RWPE2 (cell line): ENCODE data around the gene CHMP4B.
A peak's percentile ranks its signal among the peaks of the same experiment; 100 is the strongest.

Experiments used
- ATAC-seq: fragments of 200-7000 bp; cut with Tn5 transposase; 3 replicates; pipeline ENCODE4 v1.9.1; 2021; ENCODE audit warnings: low read depth
- DNase-seq: peaks from one replicate; pipeline ENCODE4 v3.0.0-alpha.2; 2020; ENCODE audit warnings: low spot score
- H3K27ac ChIP-seq: fragments of 450-650 bp; 2 replicates; pipeline ENCODE4 v1.5.1; 2017; ENCODE audit warnings: mild to moderate bottlenecking; ENCODE audit not compliant: poor library complexity, severe bottlenecking
- H3K27me3 ChIP-seq: fragments of 250-450 bp; sonication (Bioruptor Pico); 2 replicates; pipeline ENCODE4 v1.5.1; 2021; ENCODE audit warnings: mild to moderate bottlenecking, moderate library complexity; ENCODE audit not compliant: insufficient read depth, poor library complexity, severe bottlenecking
- H3K36me3 ChIP-seq: fragments of 250-450 bp; sonication (Bioruptor Pico); 2 replicates; pipeline ENCODE4 v1.5.1; 2020; ENCODE audit warnings: low read depth, mild to moderate bottlenecking, moderate library complexity
- H3K4me1 ChIP-seq: fragments of 250-450 bp; sonication (Bioruptor Pico); 2 replicates; pipeline ENCODE4 v1.5.1; 2021; ENCODE audit warnings: mild to moderate bottlenecking, moderate library complexity; ENCODE audit not compliant: insufficient read depth, poor library complexity, severe bottlenecking
- H3K4me3 ChIP-seq: fragments of 250-450 bp; sonication (Bioruptor Pico); 2 replicates; pipeline ENCODE4 v1.5.1; 2021; ENCODE audit warnings: mild to moderate bottlenecking, moderate library complexity; ENCODE audit not compliant: severe bottlenecking
- H3K9me3 ChIP-seq: fragments of 250-450 bp; sonication (Bioruptor Pico); 2 replicates; pipeline ENCODE4 v1.5.1; 2021; ENCODE audit warnings: mild to moderate bottlenecking, moderate library complexity; ENCODE audit not compliant: severe bottlenecking
- TF ChIP-seq, protein P1 (sequence below): fragments of 450-650 bp; IDR thresholded peaks from one replicate; pipeline ENCODE4 v1.5.1; 2017; ENCODE audit warnings: mild to moderate bottlenecking, moderate library complexity; ENCODE audit not compliant: poor library complexity, severe bottlenecking

The CHMP4B gene

DNA sequence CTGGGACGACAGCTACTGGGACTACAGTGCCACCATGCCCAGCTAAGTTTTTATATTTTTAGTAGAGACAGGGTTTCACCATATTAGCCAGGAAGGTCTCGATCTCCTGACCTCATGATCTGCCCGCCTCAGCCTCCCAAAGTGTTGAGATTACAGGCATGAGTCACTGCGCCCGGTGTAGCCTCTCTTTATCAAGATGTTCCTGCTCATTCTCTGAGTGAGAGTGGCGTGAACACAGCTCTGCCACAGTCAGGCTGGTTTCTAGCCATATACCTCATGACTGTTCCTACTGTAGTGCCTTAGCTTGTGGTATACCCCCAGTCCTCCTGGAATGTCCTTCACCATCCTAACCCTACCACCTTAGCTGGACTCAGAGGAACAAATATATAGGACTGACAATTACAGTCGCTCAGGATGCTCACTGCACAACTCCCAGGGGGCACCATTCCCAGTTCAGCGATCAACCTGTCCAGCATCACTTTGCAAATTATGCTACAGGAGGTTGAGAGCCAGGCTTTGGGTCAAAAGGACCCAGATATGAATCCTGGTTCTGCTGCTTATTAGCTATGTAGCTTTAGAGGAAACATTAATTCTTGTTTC lies 86.3 kb downstream of the CHMP4B start:
- ATAC-seq: no peak
- DNase-seq: no peak
- Histone ChIP-seq H3K27ac (no peak overlapping the region), H3K27me3 (peaks cover 8% of the 10 kb centered on the region), H3K4me1 (no peaks in the 10 kb centered on the region), H3K9me3 (no peaks in the 10 kb centered on the region), H3K4me3 (no peak overlapping the region), H3K36me3 (no peaks in the 10 kb centered on the region)
- TF ChIP-seq, protein P1, sequence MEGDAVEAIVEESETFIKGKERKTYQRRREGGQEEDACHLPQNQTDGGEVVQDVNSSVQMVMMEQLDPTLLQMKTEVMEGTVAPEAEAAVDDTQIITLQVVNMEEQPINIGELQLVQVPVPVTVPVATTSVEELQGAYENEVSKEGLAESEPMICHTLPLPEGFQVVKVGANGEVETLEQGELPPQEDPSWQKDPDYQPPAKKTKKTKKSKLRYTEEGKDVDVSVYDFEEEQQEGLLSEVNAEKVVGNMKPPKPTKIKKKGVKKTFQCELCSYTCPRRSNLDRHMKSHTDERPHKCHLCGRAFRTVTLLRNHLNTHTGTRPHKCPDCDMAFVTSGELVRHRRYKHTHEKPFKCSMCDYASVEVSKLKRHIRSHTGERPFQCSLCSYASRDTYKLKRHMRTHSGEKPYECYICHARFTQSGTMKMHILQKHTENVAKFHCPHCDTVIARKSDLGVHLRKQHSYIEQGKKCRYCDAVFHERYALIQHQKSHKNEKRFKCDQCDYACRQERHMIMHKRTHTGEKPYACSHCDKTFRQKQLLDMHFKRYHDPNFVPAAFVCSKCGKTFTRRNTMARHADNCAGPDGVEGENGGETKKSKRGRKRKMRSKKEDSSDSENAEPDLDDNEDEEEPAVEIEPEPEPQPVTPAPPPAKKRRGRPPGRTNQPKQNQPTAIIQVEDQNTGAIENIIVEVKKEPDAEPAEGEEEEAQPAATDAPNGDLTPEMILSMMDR: peak; percentile 57

DNA sequence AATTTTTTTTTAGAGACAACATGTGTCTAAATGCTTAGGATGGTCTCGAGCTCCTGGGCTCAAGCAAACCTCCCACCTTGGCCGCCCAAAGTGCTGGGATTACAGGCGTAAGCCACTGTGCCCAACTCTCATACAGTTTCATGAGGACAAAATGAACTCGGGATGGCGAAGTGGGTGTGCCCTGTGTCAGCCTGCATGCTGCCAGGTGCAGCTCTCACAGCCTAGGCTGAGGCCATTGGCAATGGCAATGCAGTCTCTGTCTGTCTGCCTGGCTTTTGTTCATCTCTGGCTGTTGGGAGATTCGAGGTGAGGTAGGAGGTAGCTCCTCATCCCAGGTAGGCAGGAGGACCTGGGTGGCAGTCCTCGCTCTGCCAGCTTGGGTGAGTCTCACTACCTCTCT lies 88.0 kb downstream of the CHMP4B start:
- DNase-seq (no peak), ATAC-seq (0 out of 3 replicates have a peak, but pooled peaks have one; percentile 21)
- peaks cover 8% of the 10 kb centered on the region for H3K27me3 ChIP-seq
- H3K27ac ChIP-seq: no peak overlapping the region
- TF ChIP-seq, protein P1: no peak
- no peak overlapping the region for H3K4me3 ChIP-seq
- no peaks in the 10 kb centered on the region for H3K36me3 ChIP-seq
- no peaks in the 10 kb centered on the region for H3K4me1 ChIP-seq
- H3K9me3 ChIP-seq: no peaks in the 10 kb centered on the region

DNA sequence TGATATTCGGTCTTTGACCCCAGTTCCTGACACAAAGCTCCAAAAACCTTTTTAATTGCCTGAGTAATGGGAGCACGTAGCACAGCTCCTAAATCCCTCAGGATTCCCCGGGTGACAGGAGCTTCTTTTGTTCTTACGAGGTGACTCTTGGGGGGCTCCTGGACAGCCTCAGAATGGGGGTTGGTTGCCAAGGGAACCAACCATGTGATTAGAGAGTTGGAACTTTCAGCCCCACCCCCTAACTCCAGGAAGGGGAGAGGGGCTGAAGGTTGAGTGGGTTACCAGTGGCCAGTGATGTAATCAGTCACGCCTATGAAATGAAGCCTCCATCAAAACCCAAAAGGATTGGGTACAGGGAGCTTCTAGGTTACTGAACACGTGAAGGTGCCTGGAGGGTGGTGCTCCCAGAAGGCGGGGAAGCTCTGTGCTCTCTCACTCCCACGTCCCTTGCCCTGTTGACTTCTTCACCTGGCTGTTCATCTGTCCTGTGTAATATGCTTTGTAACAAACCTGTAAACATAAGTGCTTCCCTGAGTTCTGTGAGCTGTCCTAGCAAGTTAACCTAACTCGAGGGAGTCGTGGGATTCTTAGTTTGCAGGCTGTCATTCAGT lies 89.5 kb downstream of the CHMP4B start:
- peaks cover 8% of the 10 kb centered on the region for H3K27me3 ChIP-seq
- H3K4me1 ChIP-seq: no peaks in the 10 kb centered on the region
- no peak overlapping the region for H3K4me3 ChIP-seq
- DNase-seq: no peak
- H3K27ac ChIP-seq: no peak overlapping the region
- ATAC-seq: peak; percentile 8; the same call in 1 of the 3 replicates
- H3K36me3 ChIP-seq: no peaks in the 10 kb centered on the region
- H3K9me3 ChIP-seq: no peaks in the 10 kb centered on the region
- TF ChIP-seq, protein P1: no peak

DNA sequence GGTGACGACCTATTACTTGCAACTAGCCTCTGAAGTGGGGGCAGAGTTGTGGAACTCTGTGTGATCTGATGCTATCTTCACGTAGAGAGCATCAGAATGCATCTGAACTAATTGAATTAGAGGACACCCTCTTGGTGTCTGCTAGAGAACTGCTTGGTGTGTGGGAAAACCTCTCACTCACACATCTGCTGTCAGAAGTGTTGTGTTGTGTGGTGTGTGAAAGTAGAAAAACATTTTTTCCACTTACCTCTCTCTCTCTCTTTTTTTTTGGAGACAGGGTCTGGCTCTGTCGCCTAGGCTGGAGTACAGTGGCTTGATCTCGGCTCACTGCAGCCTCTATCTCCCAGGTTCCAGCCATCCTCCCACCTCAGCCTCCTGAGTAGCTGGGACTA lies 90.0 kb downstream of the CHMP4B start:
- TF ChIP-seq, protein P1: no peak

DNA sequence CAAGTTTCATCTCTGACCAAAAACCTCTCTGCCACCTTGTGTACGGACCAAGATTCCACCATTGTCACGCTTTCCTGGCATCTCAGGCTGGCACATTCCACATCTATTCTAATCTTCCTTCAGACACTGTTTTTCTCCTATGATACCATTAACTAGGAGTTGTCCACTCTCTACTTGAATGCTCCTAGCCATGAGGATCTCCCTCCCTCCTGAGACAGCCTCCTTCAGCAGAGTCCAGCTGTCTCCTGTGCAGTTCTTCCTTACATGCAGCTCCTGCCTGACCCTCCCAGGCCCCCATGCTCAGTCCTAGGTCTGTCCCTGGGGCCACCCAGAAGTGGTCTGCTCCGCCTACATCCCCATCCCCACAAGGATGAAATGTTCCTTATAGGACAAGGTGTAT lies 90.9 kb downstream of the CHMP4B start:
- DNase-seq: no peak
- TF ChIP-seq, protein P1: no peak
- ATAC-seq: no peak
- Histone ChIP-seq H3K9me3 (no peaks in the 10 kb centered on the region), H3K4me1 (no peaks in the 10 kb centered on the region), H3K4me3 (no peak overlapping the region), H3K27ac (no peak overlapping the region), H3K27me3 (no peaks in the 10 kb centered on the region), H3K36me3 (no peaks in the 10 kb centered on the region)

More for the DNA sequence above, 90.0 kb downstream of the CHMP4B start:
- peaks cover 3% of the 10 kb centered on the region for H3K27me3 ChIP-seq
- no peaks in the 10 kb centered on the region for H3K9me3 ChIP-seq
- DNase-seq (no peak), ATAC-seq (peak; percentile 12; the same call in 1 of the 3 replicates)
- H3K4me3 ChIP-seq: no peak overlapping the region
- no peaks in the 10 kb centered on the region for H3K4me1 ChIP-seq
- H3K36me3 ChIP-seq: no peaks in the 10 kb centered on the region
- H3K27ac ChIP-seq: no peak overlapping the region
